IPS-20b (cell line): ENCODE results near the gene KRTAP10-10.
"Not testable (repeated sequence)": the region's sequence is repeated elsewhere in the genome, so short reads cannot be mapped to it uniquely, and the experiment has no call there.

Source experiments
- H3K27ac ChIP-seq: one replicate; pipeline ENCODE4 v1.5.1; 2013; ENCODE audit warnings: low read length
- H3K27me3 ChIP-seq: 2 replicates; pipeline ENCODE4 v1.6.1; 2013; ENCODE audit warnings: mild to moderate bottlenecking, low read length, inconsistent platforms; ENCODE audit not compliant: insufficient read depth
- H3K36me3 ChIP-seq: 2 replicates; pipeline ENCODE4 v1.6.1; 2013; ENCODE audit warnings: low read depth, mild to moderate bottlenecking, inconsistent platforms, low read length, moderate library complexity; ENCODE audit not compliant: insufficient read depth
- H3K4me1 ChIP-seq: 2 replicates; pipeline ENCODE4 v1.6.1; 2013; ENCODE audit warnings: mild to moderate bottlenecking, control low read depth, inconsistent platforms, low read length, moderate library complexity; ENCODE audit not compliant: insufficient read depth
- H3K4me3 ChIP-seq: 2 replicates; pipeline ENCODE4 v1.5.1; 2013; ENCODE audit warnings: mild to moderate bottlenecking, low read length, inconsistent platforms
- H3K9ac ChIP-seq: 2 replicates; pipeline ENCODE4 v1.6.1; 2013; ENCODE audit warnings: low read depth, mild to moderate bottlenecking, inconsistent platforms, low read length, moderate library complexity
- H3K9me3 ChIP-seq: 2 replicates; pipeline ENCODE4 v1.6.1; 2013; ENCODE audit warnings: mild to moderate bottlenecking, low read depth, low read length, inconsistent platforms; ENCODE audit not compliant: insufficient read depth

The KRTAP10-10 gene

GRCh38 chr21:44682580-44683151, 45.5 kb downstream of the KRTAP10-10 start:
- no peak overlapping the region for H3K9ac ChIP-seq
- H3K36me3 ChIP-seq: no peaks in the 10 kb centered on the region
- H3K4me1 ChIP-seq: peaks cover 3% of the 10 kb centered on the region; the same call in 1 of the 2 replicates
- H3K27ac ChIP-seq: no peak overlapping the region
- H3K27me3 ChIP-seq: no peaks in the 10 kb centered on the region
- H3K4me3 ChIP-seq: no peak overlapping the region
- no peaks in the 10 kb centered on the region; the same call in 1 of the 2 replicates for H3K9me3 ChIP-seq

GRCh38 chr21:44684077-44684476, 46.9 kb downstream of the KRTAP10-10 start:
- Histone ChIP-seq H3K27me3 (no peaks in the 10 kb centered on the region), H3K9ac (no peak overlapping the region), H3K9me3 (no peaks in the 10 kb centered on the region), H3K4me1 (peaks cover 3% of the 10 kb centered on the region; the same call in 1 of the 2 replicates), H3K27ac (no peak overlapping the region), H3K4me3 (no peak overlapping the region), H3K36me3 (no peaks in the 10 kb centered on the region)

GRCh38 chr21:44684483-44684882, 47.3 kb downstream of the KRTAP10-10 start:
- H3K27me3 ChIP-seq: no peaks in the 10 kb centered on the region
- H3K9me3 ChIP-seq: no peaks in the 10 kb centered on the region
- H3K4me1 ChIP-seq: peaks cover 3% of the 10 kb centered on the region; the same call in 1 of the 2 replicates
- H3K36me3 ChIP-seq: no peaks in the 10 kb centered on the region
- H3K4me3 ChIP-seq: no peak overlapping the region
- H3K27ac ChIP-seq: no peak overlapping the region
- no peak overlapping the region for H3K9ac ChIP-seq

- H3K4me1 ChIP-seq, H3K9ac ChIP-seq, H3K27me3 ChIP-seq, H3K36me3 ChIP-seq, H3K4me3 ChIP-seq, H3K27ac ChIP-seq, H3K9me3 ChIP-seq: not testable (repeated sequence)
These were observed 47.9 kb downstream of the KRTAP10-10 start for GRCh38 chr21:44685050-44685449.

- Histone ChIP-seq H3K27me3 (no peaks in the 10 kb centered on the region), H3K27ac (no peak overlapping the region), H3K4me1 (peaks cover 3% of the 10 kb centered on the region; the same call in 1 of the 2 replicates)
These were observed 49.0 kb downstream of the KRTAP10-10 start for GRCh38 chr21:44686000-44686781.

GRCh38 chr21:44686843-44687561, 49.8 kb downstream of the KRTAP10-10 start:
- no peak overlapping the region for H3K4me3 ChIP-seq
- no peak overlapping the region for H3K27ac ChIP-seq
- no peaks in the 10 kb centered on the region for H3K36me3 ChIP-seq
- H3K27me3 ChIP-seq: no peaks in the 10 kb centered on the region
- peak overlapping the region; percentile 3; the same call in 1 of the 2 replicates for H3K9ac ChIP-seq
- H3K4me1 ChIP-seq: peaks cover 3% of the 10 kb centered on the region; the same call in 1 of the 2 replicates
- H3K9me3 ChIP-seq: no peaks in the 10 kb centered on the region

More at GRCh38 chr21:44686000-44686781, 49.0 kb downstream of the KRTAP10-10 start:
- H3K9me3 ChIP-seq: no peaks in the 10 kb centered on the region
- no peaks in the 10 kb centered on the region for H3K36me3 ChIP-seq
- H3K4me3 ChIP-seq: no peak overlapping the region
- H3K9ac ChIP-seq: no peak overlapping the region

- no peaks in the 10 kb centered on the region for H3K27me3 ChIP-seq
- no peaks in the 10 kb centered on the region for H3K36me3 ChIP-seq
- H3K4me3 ChIP-seq: no peak overlapping the region
- peaks cover 1% of the 10 kb centered on the region; the same call in 1 of the 2 replicates for H3K9me3 ChIP-seq
- peaks cover 3% of the 10 kb centered on the region; the same call in 1 of the 2 replicates for H3K4me1 ChIP-seq
- H3K27ac ChIP-seq: no peak overlapping the region
- H3K9ac ChIP-seq: no peak overlapping the region
These were observed 50.5 kb downstream of the KRTAP10-10 start for GRCh38 chr21:44687671-44688070.
